Keratinocyte (primary cell): ENCODE results near the gene HUS1B. TPM values are rescaled to one million over a fixed set of nuclear protein-coding genes. Genes with fewer than 3 reads are reported as not detected.

Source experiments
- DNase-seq: peaks from one replicate; pipeline ENCODE4 v3.0.0-alpha.2; 2011; ENCODE audit warnings: low read depth, missing footprints, low spot score
- FAIRE-seq: peaks from 2 replicates; lab custom pipeline; 2011; peaks lifted over from hg19 to GRCh38; lab: Jason Lieb, UNC
- H2AFZ ChIP-seq: 2 replicates; pipeline ENCODE4 v1.6.0; 2012; ENCODE audit warnings: low read length, control low read depth, inconsistent platforms; ENCODE audit not compliant: control insufficient read depth
- H3K27ac ChIP-seq: 2 replicates; pipeline ENCODE4 v1.5.1; 2011; ENCODE audit warnings: low read length; ENCODE audit not compliant: control insufficient read depth, insufficient read depth
- H3K27me3 ChIP-seq: 3 replicates; pipeline ENCODE4 v1.6.0; 2011; ENCODE audit warnings: low read length; ENCODE audit not compliant: control insufficient read depth, insufficient read depth; ENCODE audit errors: extremely low read depth
- H3K36me3 ChIP-seq, 2 experiments: 2 replicates in 1 of 2; 3 replicates in 1 of 2; pipeline ENCODE4 v1.5.1; 2011; ENCODE audit warnings: low read length in 2 of 2, mild to moderate bottlenecking in 1 of 2; ENCODE audit not compliant: control insufficient read depth in 2 of 2, insufficient read depth in 2 of 2; ENCODE audit errors: extremely low read depth in 1 of 2
- H3K4me1 ChIP-seq: 3 replicates; pipeline ENCODE4 v1.5.1; 2011; ENCODE audit warnings: low read length; ENCODE audit not compliant: control insufficient read depth, insufficient read depth; ENCODE audit errors: extremely low read depth
- H3K4me2 ChIP-seq: 3 replicates; pipeline ENCODE4 v1.6.0; 2011; ENCODE audit warnings: low read depth, low read length; ENCODE audit not compliant: control insufficient read depth, insufficient read depth; ENCODE audit errors: extremely low read depth
- H3K4me3 ChIP-seq, 3 experiments: fragments of 200-600 bp in 1 of 3; sonication (generic) in 1 of 3; 2 replicates in 2 of 3; 3 replicates in 1 of 3; pipeline ENCODE4 v1.5.1; 2011 to 2016; ENCODE audit warnings: low read length in 3 of 3, mild to moderate bottlenecking in 3 of 3, control low read depth in 2 of 3, inconsistent platforms in 1 of 3, low read depth in 1 of 3, mixed read lengths in 1 of 3, mixed run types in 1 of 3, moderate library complexity in 1 of 3; ENCODE audit not compliant: control insufficient read depth in 2 of 3, insufficient read depth in 2 of 3; ENCODE audit errors: extremely low read depth in 1 of 3
- H3K79me2 ChIP-seq: 2 replicates; pipeline ENCODE4 v1.6.0; 2012; ENCODE audit warnings: low read length; ENCODE audit not compliant: control insufficient read depth, insufficient read depth
- H3K9ac ChIP-seq: 3 replicates; pipeline ENCODE4 v1.6.0; 2011; ENCODE audit warnings: low read length; ENCODE audit not compliant: control insufficient read depth, insufficient read depth; ENCODE audit errors: extremely low read depth
- H3K9me1 ChIP-seq: 3 replicates; pipeline ENCODE4 v1.6.0; 2011; ENCODE audit warnings: low read length; ENCODE audit not compliant: control insufficient read depth, insufficient read depth; ENCODE audit errors: extremely low read depth
- H3K9me3 ChIP-seq: 2 replicates; pipeline ENCODE4 v1.5.1; 2012; ENCODE audit warnings: low read depth, low read length; ENCODE audit not compliant: control insufficient read depth
- H4K20me1 ChIP-seq: 3 replicates; pipeline ENCODE4 v1.6.0; 2011; ENCODE audit warnings: low read length; ENCODE audit not compliant: control insufficient read depth, insufficient read depth; ENCODE audit errors: extremely low read depth
- EZH2 ChIP-seq: IDR thresholded peaks from one replicate; pipeline ENCODE4 v1.6.1; 2012; ENCODE audit warnings: inconsistent platforms, mild to moderate bottlenecking, low read length, moderate library complexity
- dilution Hi-C: fragments of 300-500 bp; cut with MboI; formaldehyde crosslinking; loops from one replicate; pipeline ENCODE4 v1.7.0; 2020; ENCODE audit warnings: low sequenced_read_pairs; ENCODE audit not compliant: extremely low pct_ligation_motif_present
- polyA plus RNA-seq, 5 experiments: library from polyadenylated mRNA; depleted of rRNA in 3 of 5; stranded (reverse) in 3 of 5; stranded (forward) in 1 of 5; unstranded in 1 of 5; fragments of >200 nt; gene quantifications; 1 replicate in 1 of 5; 2 replicates in 3 of 5; 3 replicates in 1 of 5; pipeline versions ENCODE4 v1.2.1 to v1.2.3, GENCODE V29; 2011 to 2012; ENCODE audit warnings: missing spikeins in 2 of 5, low read depth in 1 of 5, low replicate concordance in 1 of 5
- TF ChIP-seq, protein P1 (sequence below), 3 experiments: IDR thresholded peaks in 1 of 3; conservative IDR thresholded peaks in 1 of 3; optimal IDR thresholded peaks in 1 of 3; 2 replicates in 2 of 3; 3 replicates in 1 of 3; pipeline versions ENCODE3 to v1.5.1; 2011; ENCODE audit warnings: low read length in 3 of 3, mild to moderate bottlenecking in 3 of 3, moderate library complexity in 2 of 3, control low read depth in 1 of 3, inconsistent platforms in 1 of 3; ENCODE audit not compliant: insufficient read depth in 2 of 3; ENCODE audit errors: extremely low read depth in 1 of 3

HUS1B gene
- polyA plus RNA-seq, 1 donor (not counting 4 experiments of a cell fraction or from before 2014, with no cell fraction given) = 0.13 TPM

DNA sequence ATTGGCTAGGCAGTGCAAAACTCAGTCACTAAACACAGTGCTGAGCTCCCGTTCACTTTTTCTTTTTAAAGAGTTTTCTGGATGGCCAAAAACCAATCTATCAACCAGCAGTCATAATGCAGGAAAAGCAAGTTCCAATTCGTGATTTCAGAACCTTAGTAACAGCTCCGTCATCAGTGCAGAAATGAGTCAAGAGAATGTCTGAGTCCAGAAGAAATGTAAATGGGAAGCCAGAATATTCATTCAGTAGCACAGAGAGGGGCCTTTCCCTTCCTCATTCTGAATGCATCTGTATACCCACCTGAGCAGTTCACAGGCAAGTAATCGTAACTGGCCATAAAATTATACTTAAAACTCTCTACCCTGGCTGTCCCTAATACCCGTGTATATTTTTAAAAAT is 20.4 kb downstream of the HUS1B start:
- no peak overlapping the region for H2AFZ ChIP-seq
- TF ChIP-seq EZH2 = no peak
- TF ChIP-seq, protein P1, sequence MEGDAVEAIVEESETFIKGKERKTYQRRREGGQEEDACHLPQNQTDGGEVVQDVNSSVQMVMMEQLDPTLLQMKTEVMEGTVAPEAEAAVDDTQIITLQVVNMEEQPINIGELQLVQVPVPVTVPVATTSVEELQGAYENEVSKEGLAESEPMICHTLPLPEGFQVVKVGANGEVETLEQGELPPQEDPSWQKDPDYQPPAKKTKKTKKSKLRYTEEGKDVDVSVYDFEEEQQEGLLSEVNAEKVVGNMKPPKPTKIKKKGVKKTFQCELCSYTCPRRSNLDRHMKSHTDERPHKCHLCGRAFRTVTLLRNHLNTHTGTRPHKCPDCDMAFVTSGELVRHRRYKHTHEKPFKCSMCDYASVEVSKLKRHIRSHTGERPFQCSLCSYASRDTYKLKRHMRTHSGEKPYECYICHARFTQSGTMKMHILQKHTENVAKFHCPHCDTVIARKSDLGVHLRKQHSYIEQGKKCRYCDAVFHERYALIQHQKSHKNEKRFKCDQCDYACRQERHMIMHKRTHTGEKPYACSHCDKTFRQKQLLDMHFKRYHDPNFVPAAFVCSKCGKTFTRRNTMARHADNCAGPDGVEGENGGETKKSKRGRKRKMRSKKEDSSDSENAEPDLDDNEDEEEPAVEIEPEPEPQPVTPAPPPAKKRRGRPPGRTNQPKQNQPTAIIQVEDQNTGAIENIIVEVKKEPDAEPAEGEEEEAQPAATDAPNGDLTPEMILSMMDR (optimal IDR thresholded peaks at IDR 0.05 in 1 of 3, IDR thresholded peaks at IDR 0.05 in 1 of 3, conservative IDR thresholded peaks at IDR 0.05 in 1 of 3; ENCODE audit: extremely low read depth in 1 of 3, insufficient read depth in 2 of 3, low read length in 3 of 3) = no peak
- no peaks in the 10 kb centered on the region for H3K27me3 ChIP-seq
- H3K36me3 ChIP-seq = peaks cover 0 to 3% of the 10 kb centered on the region in 2 experiments
- no peak overlapping the region for H3K9ac ChIP-seq
- dilution Hi-C loops = no loop called here
- DNase-seq (no peak), FAIRE-seq (no peak)
- H3K4me3 ChIP-seq = no peak overlapping the region
- peaks cover 15% of the 10 kb centered on the region for H3K79me2 ChIP-seq
- H4K20me1 ChIP-seq = peaks cover 3% of the 10 kb centered on the region
- no peaks in the 10 kb centered on the region for H3K9me3 ChIP-seq
- no peak overlapping the region for H3K4me2 ChIP-seq
- no peaks in the 10 kb centered on the region for H3K9me1 ChIP-seq
- no peak overlapping the region for H3K27ac ChIP-seq
- no peaks in the 10 kb centered on the region for H3K4me1 ChIP-seq

DNA sequence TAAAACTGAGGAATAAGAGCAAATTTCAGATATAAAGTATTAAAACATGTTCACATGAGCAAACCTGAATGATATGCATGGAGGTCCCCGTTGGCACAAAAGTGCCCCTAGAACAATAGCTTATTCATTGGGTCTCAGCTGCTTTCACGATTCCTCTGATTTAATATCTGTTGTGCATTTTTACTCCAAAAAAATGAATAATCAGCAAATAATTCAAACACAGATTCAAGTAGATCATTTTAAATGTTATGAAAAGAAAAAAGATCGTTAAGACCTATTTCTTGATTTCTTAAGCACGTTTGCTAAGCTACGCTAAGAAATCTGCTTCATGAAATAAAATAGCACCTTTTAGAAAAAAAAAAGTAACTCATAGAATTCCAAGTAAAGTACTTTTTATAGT is 21.7 kb downstream of the HUS1B start:
- no peak overlapping the region for H3K4me3 ChIP-seq
- dilution Hi-C loops = no loop called here
- no peaks in the 10 kb centered on the region for H3K27me3 ChIP-seq
- peaks cover 2 to 6% of the 10 kb centered on the region in 2 experiments for H3K36me3 ChIP-seq
- H4K20me1 ChIP-seq = no peaks in the 10 kb centered on the region
- H3K9me1 ChIP-seq = no peaks in the 10 kb centered on the region
- no peak overlapping the region for H3K9ac ChIP-seq
- TF ChIP-seq, protein P1 (optimal IDR thresholded peaks at IDR 0.05 in 1 of 3, IDR thresholded peaks at IDR 0.05 in 1 of 3, conservative IDR thresholded peaks at IDR 0.05 in 1 of 3; ENCODE audit: extremely low read depth in 1 of 3, insufficient read depth in 2 of 3, low read length in 3 of 3) = no peak
- TF ChIP-seq EZH2 = no peak
- FAIRE-seq (no peak), DNase-seq (no peak)
- H3K4me2 ChIP-seq = no peak overlapping the region
- H3K9me3 ChIP-seq = no peaks in the 10 kb centered on the region
- no peaks in the 10 kb centered on the region for H3K4me1 ChIP-seq
- H3K79me2 ChIP-seq = peaks cover 6% of the 10 kb centered on the region
- H2AFZ ChIP-seq = no peak overlapping the region
- no peak overlapping the region for H3K27ac ChIP-seq
